ENCODE measurements around the gene CYP26A1. TPM values are rescaled to one million over a fixed set of nuclear protein-coding genes. Genes with fewer than 3 reads are reported as not detected.

Gene CYP26A1
- under 1 TPM in 1 of 3 donors, not detected in 2; 0.11 TPM for polyA plus RNA-seq (ENCODE audit: insufficient read length in 3 of 3)

- DNase-seq (ENCODE audit: low read depth in 3 of 3, low spot score in 2 of 3) = no peak
Measured at GRCh38 chr10:93073539-93074146, at the start of gene CYP26A1. Gene CYP26A1 (plus strand): TSS chr10:93073893. CDS start chr10:93073935, 42 bp downstream.

- DNase-seq (ENCODE audit: low read depth in 3 of 3, low spot score in 2 of 3) = no peak
Measured at GRCh38 chr10:93026072-93026471, 47.6 kb upstream of the CYP26A1 start.

GRCh38 chr10:93027508-93027907 lies 46.2 kb upstream of the CYP26A1 start:
- no peak for DNase-seq (ENCODE audit: low read depth in 3 of 3, low spot score in 2 of 3)

- no peak for DNase-seq (ENCODE audit: low read depth in 3 of 3, low spot score in 2 of 3)
Measured at GRCh38 chr10:93028883-93029282, 44.8 kb upstream of the CYP26A1 start.

GRCh38 chr10:93030409-93030808 lies 43.3 kb upstream of the CYP26A1 start:
- DNase-seq (ENCODE audit: low read depth in 3 of 3, low spot score in 2 of 3) = no peak

GRCh38 chr10:93032105-93032808 lies 41.4 kb upstream of the CYP26A1 start:
- no peak for DNase-seq (ENCODE audit: low read depth in 3 of 3, low spot score in 2 of 3)

GRCh38 chr10:93032809-93033137 lies 40.9 kb upstream of the CYP26A1 start:
- no peak for DNase-seq (ENCODE audit: low read depth in 3 of 3, low spot score in 2 of 3)

- no peak for DNase-seq (ENCODE audit: low read depth in 3 of 3, low spot score in 2 of 3)
Measured at GRCh38 chr10:93034426-93034825, 39.3 kb upstream of the CYP26A1 start.

- no peak for DNase-seq (ENCODE audit: low read depth in 3 of 3, low spot score in 2 of 3)
Measured at GRCh38 chr10:93039110-93039509, 34.6 kb upstream of the CYP26A1 start.

- no peak for DNase-seq (ENCODE audit: low read depth in 3 of 3, low spot score in 2 of 3)
Measured at GRCh38 chr10:93039721-93040120, 34.0 kb upstream of the CYP26A1 start.

- no peak for DNase-seq (ENCODE audit: low read depth in 3 of 3, low spot score in 2 of 3)
Measured at GRCh38 chr10:93054486-93054885, 19.2 kb upstream of the CYP26A1 start.

- no peak for DNase-seq (ENCODE audit: low read depth in 3 of 3, low spot score in 2 of 3)
Measured at GRCh38 chr10:93058139-93058538, 15.6 kb upstream of the CYP26A1 start.

- no peak for DNase-seq (ENCODE audit: low read depth in 3 of 3, low spot score in 2 of 3)
Measured at GRCh38 chr10:93059975-93060886, 13.5 kb upstream of the CYP26A1 start, which contains the start of gene CYP26C1. Gene CYP26C1 (plus strand): TSS chr10:93060798. CDS start chr10:93061264, 466 bp downstream.

GRCh38 chr10:93060887-93061593 lies 12.7 kb upstream of the CYP26A1 start:
- DNase-seq (ENCODE audit: low read depth in 3 of 3, low spot score in 2 of 3) = no peak

- DNase-seq (ENCODE audit: low read depth in 3 of 3, low spot score in 2 of 3) = no peak
Measured at GRCh38 chr10:93061594-93062513, 11.8 kb upstream of the CYP26A1 start.

- no peak for DNase-seq (ENCODE audit: low read depth in 3 of 3, low spot score in 2 of 3)
Measured at GRCh38 chr10:93062514-93063143, 11.1 kb upstream of the CYP26A1 start.

- DNase-seq (ENCODE audit: low read depth in 3 of 3, low spot score in 2 of 3) = no peak
Measured at GRCh38 chr10:93063144-93063976, 10.3 kb upstream of the CYP26A1 start.

GRCh38 chr10:93063977-93064660 lies 9.6 kb upstream of the CYP26A1 start:
- DNase-seq (ENCODE audit: low read depth in 3 of 3, low spot score in 2 of 3) = no peak

All from right renal cortex interstitium (tissue), 3 donors.